MV-4-11 (cell line): Measurements from ENCODE around the gene C14orf132.

Experiments used
- DNase-seq: peaks from one replicate; lab custom pipeline; 2025; lab: John Stamatoyannopoulos, UW

Gene C14orf132

DNA sequence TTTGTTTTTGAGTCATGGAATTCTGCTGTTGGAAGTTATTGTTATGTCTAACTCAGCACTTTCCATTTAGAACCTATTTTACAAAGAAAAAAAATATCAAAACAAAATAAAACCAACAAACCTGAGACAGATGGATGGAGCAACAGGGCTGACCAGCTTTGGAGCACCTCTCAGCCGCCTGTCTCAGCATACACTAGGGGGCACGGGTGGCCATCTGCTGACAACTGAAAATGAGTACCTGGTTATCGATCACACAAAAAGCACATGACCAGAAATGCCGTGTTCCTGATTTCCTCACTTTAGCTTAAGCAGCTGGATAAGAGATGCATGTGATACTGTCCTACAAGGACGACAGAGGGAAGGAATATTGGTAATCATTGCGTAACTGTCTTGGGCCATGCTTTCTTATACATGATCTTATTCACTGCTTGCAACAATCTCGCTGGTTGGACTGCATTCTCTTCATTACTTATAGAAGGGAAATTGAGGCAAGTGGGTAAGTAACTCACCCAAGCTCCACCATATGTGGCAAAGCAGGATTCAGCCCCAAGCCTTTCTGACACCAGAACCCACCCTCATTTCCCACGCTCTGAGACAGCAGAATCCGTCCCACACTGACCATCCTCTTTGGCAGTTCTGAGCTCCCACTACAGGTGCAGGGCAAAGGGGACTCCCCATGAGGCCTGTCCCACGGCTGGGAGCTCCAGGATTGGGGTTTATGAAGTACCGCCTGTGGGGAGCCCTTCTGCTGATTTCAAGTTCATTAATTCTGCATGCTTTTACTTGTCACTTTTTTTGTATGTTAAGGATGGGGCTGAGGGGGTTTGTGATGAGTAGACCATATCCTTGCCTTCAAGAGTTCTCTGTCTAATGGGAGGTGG is 43.5 kb downstream of the C14orf132 start:
- no peak for DNase-seq

DNA sequence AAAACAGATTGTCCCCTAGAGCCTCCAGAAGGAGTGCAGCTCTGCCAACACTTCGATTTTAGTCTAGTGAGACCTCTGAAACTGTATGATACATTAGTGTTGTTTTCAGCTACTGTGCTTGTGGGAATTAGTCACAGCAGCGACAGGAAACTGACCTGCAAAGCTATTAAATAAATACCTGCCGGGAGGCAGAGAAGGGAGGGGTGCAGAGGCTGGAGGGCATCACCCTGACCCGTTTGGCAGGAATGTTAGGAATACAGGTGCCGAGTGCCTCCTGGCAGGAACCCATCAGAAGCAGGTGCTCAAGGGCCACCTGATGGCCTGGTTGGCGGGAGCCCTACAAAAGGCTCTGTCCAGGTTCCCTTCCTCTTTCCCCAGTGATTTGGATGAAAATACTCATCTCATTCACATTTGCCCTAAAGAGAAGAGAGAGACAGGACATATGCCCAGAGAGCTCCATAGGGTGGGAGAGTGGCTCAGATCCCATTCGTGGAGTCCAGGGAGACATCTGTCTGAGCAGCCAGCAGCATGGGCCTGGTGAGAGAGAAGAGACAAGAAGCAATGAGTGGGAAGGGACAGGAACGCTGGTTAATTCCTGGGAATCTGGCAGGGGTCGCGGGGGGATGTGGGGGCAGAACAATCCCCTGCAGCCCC is 44.6 kb downstream of the C14orf132 start:
- no peak for DNase-seq

DNA sequence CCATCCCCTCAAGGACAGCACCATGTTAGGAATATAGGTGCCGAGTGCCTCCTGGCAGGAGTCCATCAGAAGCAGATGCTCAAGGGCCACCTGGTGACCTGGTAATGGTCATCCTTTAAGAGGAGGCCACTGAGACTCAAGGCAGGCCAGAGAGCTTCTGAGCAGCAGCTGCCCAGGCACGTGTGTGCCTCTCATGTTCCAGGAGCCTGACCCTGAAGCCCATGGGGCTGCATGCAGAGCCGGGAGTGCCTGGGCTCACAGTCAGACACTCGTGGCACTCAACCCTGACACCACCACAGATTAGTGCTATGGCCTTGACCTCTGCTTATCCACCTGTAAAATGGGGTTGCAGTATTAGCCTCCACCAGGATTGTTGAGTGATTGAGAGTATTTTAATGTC is 45.6 kb downstream of the C14orf132 start:
- no peak for DNase-seq

DNA sequence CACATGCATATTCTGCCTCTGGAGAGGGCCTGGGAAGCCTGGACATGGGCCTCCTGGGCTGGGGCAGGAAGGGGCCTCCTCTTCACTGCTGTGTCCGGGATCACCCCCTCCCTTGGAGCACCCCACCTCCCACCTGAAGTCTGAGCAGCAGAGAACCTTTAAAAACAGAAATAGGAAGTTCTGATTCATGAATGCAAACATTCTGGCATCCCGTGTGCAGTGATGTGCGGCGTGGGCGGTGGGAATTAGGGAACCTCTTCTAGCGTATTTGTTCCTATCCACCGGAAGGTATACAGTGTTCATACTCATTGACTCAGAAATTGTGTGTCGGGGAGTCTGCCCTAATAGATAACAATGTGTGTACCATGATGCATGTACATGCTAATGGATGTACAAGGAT is 46.2 kb downstream of the C14orf132 start:
- DNase-seq = no peak

DNA sequence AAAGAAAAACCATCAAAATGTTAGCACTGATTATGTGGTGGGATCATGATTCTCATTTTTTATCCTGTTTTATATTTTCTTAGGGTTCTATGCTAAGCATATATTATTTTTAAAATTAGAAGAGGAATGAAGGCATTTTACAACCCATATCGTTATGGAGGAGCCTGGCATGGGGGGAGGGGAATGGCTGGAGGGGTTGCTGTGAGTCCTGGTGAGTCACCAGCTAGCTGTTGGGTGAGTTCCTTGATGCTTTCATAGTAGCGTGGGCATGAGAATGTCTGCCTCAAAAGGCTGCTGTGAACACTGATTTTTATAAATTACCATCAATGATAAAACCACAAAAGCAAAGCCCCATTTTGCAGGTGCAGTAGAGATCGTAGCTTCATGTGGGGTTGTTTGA is 46.9 kb downstream of the C14orf132 start:
- no peak for DNase-seq

DNA sequence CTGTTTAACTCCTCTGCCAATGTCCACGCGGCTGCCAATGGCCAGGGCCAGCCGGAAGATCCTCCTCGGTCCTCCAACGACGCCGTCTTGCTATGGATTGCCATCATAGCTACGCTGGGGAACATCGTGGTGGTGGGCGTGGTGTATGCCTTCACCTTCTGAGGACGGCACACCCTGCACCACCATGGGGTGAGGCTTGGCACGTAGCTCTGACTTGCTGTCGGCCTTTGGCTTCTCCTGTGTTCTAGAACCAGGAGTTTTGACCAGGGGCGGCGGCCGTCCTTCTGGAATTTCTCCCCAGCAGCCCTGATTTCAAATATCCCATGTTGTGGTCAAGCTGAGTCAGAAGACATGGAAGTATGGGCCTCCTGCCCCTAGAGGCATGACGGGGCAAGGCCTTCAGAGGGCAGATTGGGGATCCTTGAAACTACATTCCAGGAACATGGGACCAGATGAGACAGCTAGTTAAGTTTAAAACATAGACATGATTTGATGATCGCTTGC is 47.5 kb downstream of the C14orf132 start:
- no peak for DNase-seq

DNA sequence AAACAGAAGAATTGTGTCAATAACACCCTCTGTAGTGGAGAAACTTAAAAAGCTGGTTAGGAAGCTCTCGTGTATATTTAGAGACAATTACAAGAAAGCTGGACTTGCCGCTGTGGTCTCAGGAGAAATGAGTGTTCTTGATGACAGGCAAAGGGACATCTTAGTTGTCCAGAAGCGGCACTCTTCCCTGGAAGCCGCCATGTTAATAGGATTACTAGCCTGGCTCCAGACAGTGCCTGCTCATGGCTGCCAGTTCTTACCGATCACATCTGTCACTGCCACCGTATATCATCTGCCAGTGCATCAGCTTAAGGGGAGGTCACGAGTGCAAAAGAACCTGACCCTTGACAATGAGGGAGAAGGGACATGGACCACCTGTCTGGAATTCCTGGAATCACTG is 48.9 kb downstream of the C14orf132 start:
- no peak for DNase-seq

DNA sequence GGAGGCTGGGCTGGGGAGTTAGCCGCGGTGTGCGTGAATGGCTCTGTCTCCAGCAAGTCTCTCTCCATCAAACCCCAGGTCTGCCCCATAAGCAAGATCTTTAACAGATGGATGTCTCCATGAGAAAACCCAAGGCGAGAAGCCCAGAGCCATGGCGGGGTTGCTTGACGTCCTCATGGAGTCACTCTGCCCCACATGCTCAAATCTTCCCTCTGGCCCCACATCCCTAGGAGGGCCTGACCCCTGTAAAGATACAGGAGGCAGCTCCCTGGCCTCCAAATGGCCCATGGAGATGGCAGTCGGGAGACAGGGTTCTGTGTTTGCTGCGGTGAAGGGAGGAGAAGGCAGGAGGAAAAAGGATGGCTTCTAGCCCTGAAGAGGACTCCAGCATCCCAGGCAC is 49.3 kb downstream of the C14orf132 start:
- DNase-seq = no peak

DNA sequence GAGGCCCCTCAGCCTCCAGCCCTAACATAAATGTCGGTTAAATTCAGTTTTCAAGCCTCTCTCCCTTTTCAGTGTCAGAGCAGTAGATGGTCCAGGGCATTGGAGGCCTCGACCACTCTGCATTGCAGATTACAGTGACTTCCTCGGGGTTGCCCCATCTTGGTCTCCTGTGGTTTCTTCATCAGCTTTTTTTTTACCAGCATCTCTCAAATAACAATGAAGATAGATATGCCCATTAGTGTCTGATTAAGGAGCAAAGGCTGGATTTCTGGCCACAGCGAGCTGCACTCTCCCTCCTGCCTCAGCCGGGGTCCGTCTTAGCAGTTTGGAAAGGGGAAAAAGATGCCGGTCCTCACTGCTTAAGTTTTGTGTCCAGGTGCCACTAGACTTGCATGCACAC is 49.7 kb downstream of the C14orf132 start:
- no peak for DNase-seq

DNA sequence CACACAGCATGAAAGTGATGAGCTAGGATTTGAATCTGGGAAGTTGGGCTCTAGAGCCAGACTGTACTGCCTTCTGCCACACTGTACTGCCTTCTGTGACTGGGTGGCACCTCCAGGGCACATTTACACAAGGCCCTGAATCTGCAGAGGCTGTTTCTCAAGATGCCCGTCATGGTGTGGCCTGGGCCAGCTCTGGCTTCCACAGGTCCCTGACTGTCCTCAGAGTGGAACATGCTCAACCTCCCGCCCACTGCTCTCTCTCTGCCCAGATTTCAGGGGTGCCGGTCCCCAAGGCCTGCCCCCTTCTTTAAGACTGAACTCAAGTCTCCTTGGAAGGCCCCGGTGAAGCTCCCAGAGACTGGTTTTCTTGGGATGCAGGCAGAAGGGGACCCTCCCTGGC is 50.2 kb downstream of the C14orf132 start:
- DNase-seq = no peak

DNA sequence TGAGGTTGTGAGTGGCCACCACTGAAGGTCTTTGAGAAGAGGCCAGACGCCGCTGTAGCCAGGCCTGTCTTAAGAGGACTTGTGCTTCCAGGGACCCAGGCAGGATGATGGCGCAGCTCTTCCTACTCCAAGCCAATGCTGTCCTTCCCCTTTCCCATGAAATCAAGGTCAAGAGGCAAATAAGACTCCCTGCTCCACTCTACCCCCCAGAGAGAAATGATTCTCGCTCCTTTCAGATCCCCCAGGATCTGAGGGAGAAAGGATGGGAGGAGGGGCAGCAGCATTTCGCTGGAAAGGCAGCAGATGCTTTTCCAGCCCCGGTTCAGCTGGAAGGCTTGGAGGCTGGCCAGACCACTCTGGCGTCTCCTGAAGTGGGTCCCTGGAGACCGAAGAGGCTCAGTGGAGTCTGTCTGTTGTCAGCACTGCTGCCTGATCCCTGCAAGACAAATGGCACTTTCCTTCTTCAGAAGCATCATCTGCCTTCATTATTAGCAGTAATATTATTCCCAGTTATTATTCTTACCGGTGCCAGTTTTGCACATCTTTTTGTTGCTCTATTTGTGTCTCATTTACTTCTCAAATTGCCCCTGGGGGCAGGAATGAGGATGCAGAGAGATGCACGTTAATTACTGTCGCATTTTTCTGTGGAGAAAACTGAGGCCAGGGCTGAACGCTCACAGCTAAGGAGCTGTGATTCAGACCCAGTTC is 51.4 kb downstream of the C14orf132 start:
- no peak for DNase-seq

DNA sequence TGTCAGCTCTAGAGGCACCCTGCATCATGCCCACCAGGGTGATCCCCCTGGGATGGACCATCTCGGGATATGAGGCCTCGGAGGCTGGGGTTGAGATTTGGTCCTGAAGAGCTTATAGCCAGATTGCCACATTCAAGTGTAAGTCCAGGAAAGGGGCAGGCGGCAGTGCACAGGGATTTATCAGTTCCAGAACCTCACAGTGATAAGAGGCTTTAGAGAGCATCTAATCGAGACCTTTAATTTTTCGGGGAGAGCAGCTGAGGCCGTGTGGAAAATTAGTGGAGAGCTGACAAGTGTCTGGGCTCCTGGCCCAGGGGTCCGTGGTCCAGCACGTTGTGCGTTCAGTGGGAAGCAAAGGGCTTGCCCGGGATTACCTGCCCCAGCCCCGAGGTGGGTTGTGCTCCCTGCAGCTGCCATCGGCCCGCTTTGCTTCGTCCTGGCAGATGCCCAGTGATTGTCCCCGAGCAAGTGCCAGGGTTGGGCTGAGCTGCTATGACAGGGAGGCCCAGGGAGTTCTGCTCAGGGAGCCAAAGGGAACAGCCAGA is 52.1 kb downstream of the C14orf132 start:
- DNase-seq = no peak

DNA sequence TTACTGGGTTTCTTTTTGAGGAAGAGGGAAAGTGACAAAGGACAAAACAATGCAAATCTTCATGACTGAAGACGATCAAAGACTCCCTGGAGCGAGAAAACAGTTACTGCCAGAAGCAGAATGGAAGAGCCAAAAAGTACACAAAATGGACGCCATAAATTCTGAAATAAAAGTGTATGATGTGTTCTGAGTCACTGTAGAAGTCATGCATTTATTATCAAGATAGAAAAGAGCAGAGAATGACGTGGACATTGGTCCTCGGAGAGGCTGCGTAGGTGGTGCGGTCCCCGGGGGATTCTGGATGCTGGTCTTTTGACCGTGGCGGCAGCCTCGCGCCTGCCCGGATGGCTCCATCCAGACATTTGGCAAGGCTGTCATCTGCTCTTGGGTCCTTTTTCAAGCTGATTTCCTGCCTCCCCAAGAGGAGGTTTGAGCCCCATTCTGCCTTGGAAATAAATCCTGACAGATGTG is 52.8 kb downstream of the C14orf132 start:
- no peak for DNase-seq

DNA sequence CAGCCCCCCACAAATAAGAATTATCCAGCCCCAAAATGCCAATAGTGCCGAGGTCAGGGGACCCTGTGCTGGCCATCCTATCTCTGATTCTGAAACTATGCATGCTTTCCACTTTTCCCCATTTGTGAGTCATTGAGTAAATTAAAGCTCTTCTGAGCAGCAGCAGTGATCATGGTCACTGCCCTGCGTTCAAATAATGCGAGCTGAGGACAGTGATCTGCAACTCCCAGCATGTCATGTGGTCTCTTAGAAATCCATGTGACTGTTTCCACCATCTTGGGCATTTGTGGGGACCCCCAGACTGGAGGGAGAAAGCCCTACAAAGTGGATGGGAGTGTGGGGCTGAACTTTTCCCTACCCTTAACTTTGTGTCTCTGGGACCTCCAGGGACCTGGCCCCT is 53.8 kb downstream of the C14orf132 start:
- no peak for DNase-seq

DNA sequence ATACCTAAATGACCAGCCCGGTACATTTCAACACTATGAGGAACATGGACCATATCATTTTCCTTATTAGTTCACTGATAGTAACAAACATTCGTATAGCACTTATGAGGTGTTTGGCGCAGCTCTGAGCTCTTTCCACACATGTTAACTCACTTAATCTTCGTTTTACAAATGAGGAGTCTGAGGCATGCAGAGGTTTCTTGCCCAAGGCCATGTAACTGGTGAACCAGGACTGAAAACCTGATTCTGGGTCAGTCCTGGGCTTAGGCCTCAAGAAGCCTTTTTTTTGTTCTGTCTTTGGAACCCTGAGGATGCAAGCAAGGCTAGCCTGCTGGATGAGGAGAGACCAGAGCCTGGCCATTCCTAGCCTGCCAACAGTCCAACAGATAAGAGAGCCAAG is 55.0 kb downstream of the C14orf132 start:
- no peak for DNase-seq

DNA sequence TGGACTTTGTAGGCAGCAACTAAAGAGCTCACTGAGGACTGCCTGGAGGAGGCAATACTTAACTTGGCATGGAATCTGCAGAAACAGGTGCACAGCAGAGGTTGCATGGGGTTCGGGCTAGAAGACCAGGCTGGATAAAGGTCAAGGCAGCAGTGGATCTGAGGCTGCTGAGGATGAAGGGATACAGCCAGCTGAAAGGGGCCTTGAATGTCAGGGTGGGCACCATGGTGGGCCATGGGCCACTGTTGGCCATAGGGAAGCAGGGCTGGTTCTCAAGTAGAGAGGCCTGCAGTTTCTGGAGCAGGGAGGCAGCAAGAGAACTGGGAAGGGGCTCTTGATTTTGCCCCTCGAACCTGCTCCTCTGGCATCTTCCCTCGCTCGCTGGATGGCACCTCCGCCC is 55.5 kb downstream of the C14orf132 start:
- no peak for DNase-seq

DNA sequence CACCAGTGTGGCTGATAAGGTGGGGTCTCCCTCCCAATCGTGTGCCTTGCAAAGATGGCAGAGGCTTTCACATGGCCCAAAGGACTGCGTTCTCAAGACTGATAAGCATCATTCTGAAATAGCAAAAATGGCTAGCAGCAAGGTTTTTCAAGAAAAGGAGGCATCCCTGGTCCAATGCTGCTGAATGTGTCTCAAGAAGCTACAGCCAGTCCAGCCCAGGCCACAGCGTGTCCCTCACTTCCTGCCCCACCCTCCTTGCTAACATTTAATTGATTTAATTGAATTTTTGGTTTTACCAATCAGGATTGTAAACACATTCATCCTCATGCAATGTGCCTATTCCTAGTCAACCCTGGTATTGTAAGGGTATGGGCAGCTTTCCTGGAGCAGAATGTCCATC is 55.9 kb downstream of the C14orf132 start:
- DNase-seq = no peak

DNA sequence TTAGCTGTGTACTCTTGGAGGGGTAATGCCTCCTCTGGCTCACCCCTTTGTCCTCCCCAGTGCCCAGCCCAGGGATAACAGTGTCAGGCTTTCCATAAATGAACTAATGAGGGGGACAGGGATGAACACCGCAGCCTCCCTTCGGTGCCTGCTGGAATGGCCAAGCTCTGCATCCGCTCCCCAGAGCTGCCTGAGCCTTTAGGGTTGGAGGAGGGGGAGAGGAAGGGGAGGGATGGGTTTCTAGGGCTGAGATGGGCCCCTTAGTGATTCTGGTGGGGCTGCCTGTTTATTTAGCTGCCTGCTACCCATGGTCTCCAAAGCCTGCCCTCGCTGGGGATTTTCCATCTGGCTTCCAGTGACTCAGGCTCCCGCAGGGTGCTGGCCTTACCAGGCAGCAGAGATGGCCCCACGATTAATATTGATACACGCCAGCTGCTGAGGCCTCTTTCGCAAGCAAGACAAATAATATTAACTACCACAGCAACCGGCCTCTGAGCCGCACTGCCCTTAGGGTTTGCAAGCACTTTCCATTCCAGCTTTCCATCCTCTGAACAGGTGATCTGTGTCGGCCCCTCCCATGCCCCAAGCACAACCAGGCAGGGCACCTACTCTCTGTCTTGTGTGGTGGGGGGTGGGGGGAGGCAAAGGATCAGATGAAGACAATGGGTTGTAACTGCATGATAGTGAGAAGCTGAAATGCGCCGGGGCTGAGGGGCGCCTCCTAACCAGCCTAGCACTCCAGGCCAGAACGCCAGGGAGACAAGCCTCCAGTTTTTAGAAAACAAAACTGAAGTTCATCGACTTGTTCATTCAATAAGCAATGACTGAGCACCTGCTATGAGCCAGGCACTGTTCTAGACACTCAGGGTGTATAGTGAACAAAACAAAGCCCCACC is 56.7 kb downstream of the C14orf132 start:
- no peak for DNase-seq

DNA sequence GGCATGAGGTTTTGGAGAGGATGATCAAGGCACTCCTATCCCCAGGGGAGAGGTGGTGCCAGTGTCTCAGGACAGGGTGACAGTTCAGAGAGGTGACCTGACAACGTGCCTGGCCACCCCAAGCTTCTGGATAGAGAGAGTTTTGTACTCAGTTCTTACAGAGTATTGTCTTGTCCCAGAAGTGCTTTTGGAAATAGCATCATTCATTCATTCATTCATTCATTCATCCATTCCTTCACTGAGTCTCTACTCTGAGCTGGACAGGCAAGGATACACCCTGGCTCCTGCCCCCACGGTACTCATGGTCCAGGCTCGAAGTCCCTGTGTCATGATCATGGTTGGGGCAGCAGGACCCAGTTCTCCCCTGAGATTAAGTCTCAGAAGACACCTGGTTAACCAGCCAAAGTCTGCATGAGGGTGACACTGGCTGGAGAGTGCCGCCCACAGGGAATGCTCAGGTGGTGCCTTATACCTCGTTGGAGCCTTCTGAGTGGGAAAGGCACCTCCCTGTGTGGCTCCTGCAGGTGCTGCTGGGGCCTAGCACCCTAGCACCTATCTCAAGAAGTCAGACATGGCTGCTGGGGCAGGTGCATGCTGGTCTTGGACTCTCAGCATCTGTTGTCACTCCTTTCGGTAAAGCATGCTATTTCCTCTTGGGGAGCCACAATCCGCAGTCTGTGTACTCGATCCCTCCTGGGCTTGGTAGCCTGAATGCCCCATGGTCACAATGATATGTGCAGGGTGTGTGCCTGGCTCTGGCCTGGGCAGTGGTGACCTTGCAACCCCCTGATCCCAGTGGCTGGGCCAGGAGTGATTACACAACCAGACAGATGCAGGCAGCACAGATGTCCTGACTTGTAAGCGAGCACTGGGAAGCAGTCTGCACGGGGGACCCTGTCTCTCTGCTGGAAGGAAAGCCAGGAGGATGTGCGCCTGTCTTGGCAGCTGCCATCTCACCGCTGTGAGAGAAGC is 57.8 kb downstream of the C14orf132 start:
- DNase-seq = no peak

DNA sequence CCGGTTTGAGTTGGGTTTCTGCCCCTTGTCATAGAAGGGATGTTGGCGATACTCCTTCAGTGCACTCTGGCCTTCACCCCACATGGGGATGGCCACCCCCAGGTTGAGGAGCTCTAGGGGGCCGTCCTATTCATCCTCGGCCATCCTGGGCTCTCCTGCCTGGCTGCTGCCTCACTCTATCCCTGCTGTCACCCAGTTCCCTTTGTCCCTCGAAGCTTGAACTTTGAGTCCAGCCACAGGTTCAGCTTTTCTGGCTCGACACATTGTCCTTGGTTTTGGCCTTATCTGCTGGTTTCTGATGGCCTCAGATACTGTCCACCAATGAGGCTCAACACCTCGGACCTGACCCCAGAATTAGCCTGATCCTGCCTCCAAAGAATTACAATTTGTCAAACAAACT is 58.6 kb downstream of the C14orf132 start:
- no peak for DNase-seq
